Right lobe of liver (tissue), 6 donors: ENCODE measurements around the gene PSG3. TPM values are rescaled to one million over a fixed set of nuclear protein-coding genes. Genes with fewer than 3 reads are reported as not detected.
"Not testable (repeated sequence)": the region's sequence is repeated elsewhere in the genome, so short reads cannot be mapped to it uniquely, and the experiment has no call there.

Source experiments
- ATAC-seq, 4 donors: fragments of 200-7000 bp; cut with Tn5 transposase; one replicate each; pipeline ENCODE4 v1.9.1; 2020; ENCODE audit warnings: mild to moderate bottlenecking in 4 of 4, moderate library complexity in 4 of 4
- DNase-seq, 3 donors: peaks; one replicate each; pipeline ENCODE4 v3.0.0-alpha.2; 2020
- H3K27ac ChIP-seq, 3 donors: fragments of 200-600 bp; one replicate each; pipeline ENCODE4 v1.8.0; 2022
- H3K27me3 ChIP-seq, 2 donors: fragments of 200-600 bp; one replicate each; pipeline ENCODE4 v1.8.0; 2022
- H3K36me3 ChIP-seq, 4 donors: fragments of 200-600 bp; sonication (generic) in 1 of 4; one replicate each; pipeline versions ENCODE4 v1.5.1 to v1.8.0; 2017 to 2022; ENCODE audit warnings: control low read depth in 1 of 4
- H3K4me1 ChIP-seq, 4 donors: fragments of 200-600 bp; sonication (generic) in 1 of 4; one replicate each; pipeline versions ENCODE4 v1.5.1 to v1.8.0; 2017 to 2022; ENCODE audit warnings: control low read depth in 1 of 4
- H3K4me3 ChIP-seq, 3 donors: fragments of 200-600 bp; one replicate each; pipeline ENCODE4 v1.8.0; 2022
- H3K9me3 ChIP-seq, 4 donors: fragments of 200-600 bp; sonication (generic) in 1 of 4; one replicate each; pipeline versions ENCODE4 v1.5.1 to v1.8.0; 2017 to 2022; ENCODE audit warnings: control low read depth in 1 of 4
- POLR2A ChIP-seq: fragments of 450-650 bp; IDR thresholded peaks from one replicate; pipeline ENCODE4 v1.6.1; 2017; ENCODE audit warnings: antibody characterized with exemption, mild to moderate bottlenecking
- WGBS: methylation state at CpG from one replicate; pipeline ENCODE4 v1.1.6; 2018; ENCODE audit warnings: low coverage, low lambda C conversion rate; ENCODE audit not compliant: insufficient coverage; ENCODE audit errors: missing lambda C conversion rate; 5-methylcytosine and 5-hydroxymethylcytosine counted together
- intact Hi-C, 2 donors: fragments of 100-400 bp; cut with DNase I; formaldehyde crosslinking; loops; one replicate each; pipeline versions ENCODE4 v1.11.2 to v1.14.1; 2022
- total RNA-seq, 6 experiments: library from RNA; depleted of rRNA in 2 of 6; stranded (reverse); fragments of >200 nt in 2 of 6; fragmentation: NEBNext Ultra II Directional in 3 of 6; extraction: Animal tissue kit (Norgen Biotek cat#: 25700) in 3 of 6; gene quantifications; one replicate each; pipeline versions ENCODE4 v1.1.0 to v1.2.4, GENCODE V29; 2016 to 2023
- TF ChIP-seq, protein P1 (sequence below), 4 donors: fragments of 200-600 bp in 3 of 4; fragments of 450-650 bp in 1 of 4; IDR thresholded peaks; one replicate each; pipeline versions ENCODE4 v1.5.1 to v1.8.0; 2016 to 2022; ENCODE audit warnings: antibody characterized with exemption in 4 of 4, mild to moderate bottlenecking in 2 of 4
- donor health status: DM: no; HTN: yes; CAD: no.
- donor health status: DM: no; HTN: no; CAD: no.
- donor health status: DM: no; HTN: no; CAD: no.
- donor health status: DM: no; HTN: yes; CAD: no.
- donor health status: DM: no; HTN: yes; CAD: no.

PSG3 gene
- total RNA-seq, 6 experiments from 2014 or later: not detected

DNA sequence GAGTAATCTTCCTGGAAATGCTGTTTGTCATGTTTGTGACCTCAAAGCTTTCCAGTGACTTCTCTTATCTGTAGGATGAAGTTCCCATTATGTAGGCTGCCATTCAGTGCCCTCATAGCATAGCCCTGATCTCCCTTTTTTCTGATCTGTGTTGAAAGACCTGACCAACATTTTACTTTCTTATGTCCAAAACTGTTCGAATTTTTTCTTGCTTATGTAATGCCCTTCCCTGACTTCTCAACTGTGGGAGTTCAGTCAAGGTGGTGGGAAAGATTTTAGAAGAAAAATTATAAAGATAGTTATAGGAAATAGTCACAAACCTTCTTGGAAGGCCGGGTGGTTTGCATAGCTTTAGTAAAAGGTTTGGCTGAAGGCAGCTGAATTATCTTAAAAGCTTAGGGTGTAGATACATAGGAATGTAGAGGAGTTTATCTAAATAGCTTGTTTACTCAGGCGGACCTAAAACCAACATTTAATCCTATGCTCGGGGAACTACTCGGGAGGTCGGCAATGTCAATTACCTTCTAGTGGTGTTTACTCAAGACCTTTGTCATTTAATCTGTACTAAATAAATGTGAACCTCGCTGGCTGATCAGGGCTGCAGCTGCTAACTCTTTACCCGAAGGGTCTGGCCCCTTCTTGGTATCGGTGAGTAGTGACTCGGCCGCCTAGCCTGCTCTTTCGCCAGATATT is 44.3 kb downstream of the PSG3 start:
- ATAC-seq (no peak), DNase-seq (no peak)
- Histone ChIP-seq H3K27ac (no peak overlapping the region), H3K9me3 (no peaks in the 10 kb centered on the region), H3K36me3 (no peaks in the 10 kb centered on the region), H3K27me3 (no peaks in the 10 kb centered on the region), H3K4me1 (no peaks in the 10 kb centered on the region), H3K4me3 (no peak overlapping the region)
- WGBS: 47% methylated on average over 11 of the region's 12 CpGs
- TF ChIP-seq, protein P1, sequence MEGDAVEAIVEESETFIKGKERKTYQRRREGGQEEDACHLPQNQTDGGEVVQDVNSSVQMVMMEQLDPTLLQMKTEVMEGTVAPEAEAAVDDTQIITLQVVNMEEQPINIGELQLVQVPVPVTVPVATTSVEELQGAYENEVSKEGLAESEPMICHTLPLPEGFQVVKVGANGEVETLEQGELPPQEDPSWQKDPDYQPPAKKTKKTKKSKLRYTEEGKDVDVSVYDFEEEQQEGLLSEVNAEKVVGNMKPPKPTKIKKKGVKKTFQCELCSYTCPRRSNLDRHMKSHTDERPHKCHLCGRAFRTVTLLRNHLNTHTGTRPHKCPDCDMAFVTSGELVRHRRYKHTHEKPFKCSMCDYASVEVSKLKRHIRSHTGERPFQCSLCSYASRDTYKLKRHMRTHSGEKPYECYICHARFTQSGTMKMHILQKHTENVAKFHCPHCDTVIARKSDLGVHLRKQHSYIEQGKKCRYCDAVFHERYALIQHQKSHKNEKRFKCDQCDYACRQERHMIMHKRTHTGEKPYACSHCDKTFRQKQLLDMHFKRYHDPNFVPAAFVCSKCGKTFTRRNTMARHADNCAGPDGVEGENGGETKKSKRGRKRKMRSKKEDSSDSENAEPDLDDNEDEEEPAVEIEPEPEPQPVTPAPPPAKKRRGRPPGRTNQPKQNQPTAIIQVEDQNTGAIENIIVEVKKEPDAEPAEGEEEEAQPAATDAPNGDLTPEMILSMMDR (IDR thresholded peaks at IDR 0.05): no peak
- TF ChIP-seq POLR2A: no peak
- intact Hi-C loops: no loop called here

DNA sequence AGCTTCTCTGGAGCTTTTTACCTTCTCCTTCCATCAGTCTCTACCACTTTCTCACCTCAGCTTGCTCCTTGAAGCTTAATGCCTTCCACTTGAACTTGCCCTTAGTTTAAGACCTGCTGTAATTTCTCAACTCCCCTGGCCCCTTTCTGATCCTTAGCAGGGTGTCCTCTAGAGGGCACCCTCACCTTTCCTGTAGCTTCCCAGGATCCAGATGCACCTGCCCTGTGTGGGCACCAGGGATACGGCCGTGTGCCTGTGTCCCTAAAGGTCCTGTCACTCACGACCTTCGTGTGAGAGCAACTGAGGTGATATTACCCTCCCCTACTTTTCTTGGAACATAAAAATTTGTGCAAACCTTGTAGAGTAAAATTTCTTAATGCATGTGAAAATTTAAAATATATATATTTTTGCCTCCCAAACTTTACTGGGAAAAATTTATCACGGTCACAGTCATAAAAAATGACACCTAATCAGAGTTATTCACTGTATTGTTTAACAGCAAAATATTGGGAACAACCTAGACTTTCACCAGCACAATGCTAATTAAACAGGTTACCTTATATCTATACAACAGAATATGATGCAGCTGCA is 46.4 kb downstream of the PSG3 start:
- ATAC-seq (peak; percentile 64 to 80 (median 77)), DNase-seq (peak in 2 of 3 donors; percentile 20 to 47)
- Histone ChIP-seq H3K27ac (no peak overlapping the region), H3K9me3 (no peaks in the 10 kb centered on the region), H3K4me1 (no peaks in the 10 kb centered on the region), H3K4me3 (no peak overlapping the region), H3K36me3 (no peaks in the 10 kb centered on the region), H3K27me3 (no peaks in the 10 kb centered on the region)
- TF ChIP-seq, protein P1 (IDR thresholded peaks at IDR 0.05): peak; percentile 27 to 68 (median 50)
- TF ChIP-seq POLR2A: no peak
- intact Hi-C loops: no loop called here
- WGBS: 17% methylated on average over 5 of the region's 5 CpGs

DNA sequence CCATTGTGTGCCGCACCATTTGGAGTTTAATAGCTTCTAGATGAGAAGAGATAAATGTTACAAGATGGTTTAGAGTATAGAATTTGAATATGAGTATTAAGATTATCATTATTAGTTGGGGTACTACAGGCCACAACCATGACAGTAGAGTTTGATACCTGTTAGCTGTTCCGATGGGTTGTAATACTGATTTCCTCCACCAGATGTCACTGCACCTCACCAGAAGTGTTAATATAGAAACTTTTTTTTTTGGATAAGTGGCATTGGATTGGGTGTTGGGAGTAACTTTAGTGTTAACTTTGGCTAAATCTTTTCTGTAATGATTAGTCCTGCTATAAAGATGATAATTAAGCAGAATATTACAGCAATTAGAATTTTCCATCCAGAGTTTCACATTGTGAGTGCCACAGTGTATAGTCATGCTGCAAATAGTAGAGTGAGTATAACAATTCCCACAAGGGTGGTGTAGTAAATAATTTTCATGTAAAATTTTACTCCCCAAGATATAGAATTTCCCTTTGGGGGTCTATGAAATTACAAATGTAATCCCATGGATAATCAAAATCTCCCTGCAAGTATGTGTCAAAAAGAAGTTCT is 56.3 kb downstream of the PSG3 start:
- TF ChIP-seq, protein P1 (IDR thresholded peaks at IDR 0.05): peak; percentile 30 to 56 (median 54)
- TF ChIP-seq POLR2A: no peak
- Histone ChIP-seq H3K4me3 (no peak overlapping the region), H3K27ac (no peak overlapping the region), H3K9me3 (no peaks in the 10 kb centered on the region), H3K27me3 (no peaks in the 10 kb centered on the region), H3K4me1 (no peaks in the 10 kb centered on the region), H3K36me3 (no peaks in the 10 kb centered on the region)
- DNase-seq (no peak), ATAC-seq (no peak)
- intact Hi-C loops: no loop called here
- 80% methylated on average over 2 of the region's 2 CpGs for WGBS

DNA sequence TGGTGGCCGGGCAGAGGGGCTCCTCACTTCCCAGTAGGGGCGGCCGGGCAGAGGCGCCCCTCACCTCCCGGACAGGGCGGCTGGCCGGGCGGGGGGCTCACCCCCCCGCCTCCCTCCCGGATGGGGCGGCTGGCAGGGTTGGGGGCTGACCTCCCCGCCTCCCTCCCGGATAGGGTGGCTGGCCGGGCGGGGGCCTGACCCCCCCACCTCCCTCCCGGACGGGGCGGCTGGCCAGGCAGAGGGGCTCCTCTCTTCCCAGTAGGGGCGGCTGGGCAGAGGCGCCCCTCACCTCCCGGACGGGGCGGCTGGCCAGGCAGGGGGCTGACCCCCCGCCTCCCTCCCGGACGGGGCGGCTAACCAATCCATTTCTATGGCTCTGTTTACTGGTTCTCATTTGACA is 64.0 kb downstream of the PSG3 start:
- DNase-seq, H3K4me3 ChIP-seq: not testable (repeated sequence)

DNA sequence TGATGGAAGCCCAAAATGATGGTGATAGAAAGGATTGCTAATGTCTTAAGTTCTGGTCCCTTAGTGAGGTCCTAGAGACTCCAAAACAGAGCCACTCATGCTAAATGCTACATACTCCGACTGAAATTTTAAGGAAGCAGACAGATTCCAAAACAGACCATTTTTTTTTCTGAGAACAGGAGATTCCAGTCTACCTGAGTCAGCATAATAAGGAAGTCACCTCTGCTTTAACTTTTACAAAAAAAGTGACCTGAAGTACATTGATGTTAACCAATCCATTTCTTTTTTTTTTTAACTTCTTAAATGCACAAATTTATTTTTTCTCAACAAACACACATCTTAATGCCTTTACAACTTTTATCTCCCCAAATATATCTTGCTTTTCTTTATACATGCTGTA is 65.7 kb downstream of the PSG3 start:
- intact Hi-C loops, H3K27ac ChIP-seq, ATAC-seq, H3K4me3 ChIP-seq, H3K27me3 ChIP-seq, H3K9me3 ChIP-seq, H3K36me3 ChIP-seq, DNase-seq, H3K4me1 ChIP-seq: not testable (repeated sequence)
- WGBS: no CpG with 5 or more reads among the region's 1 CpG

More for the DNA sequence above, 64.0 kb downstream of the PSG3 start:
- H3K27ac ChIP-seq, ATAC-seq, intact Hi-C loops, H3K36me3 ChIP-seq, H3K4me1 ChIP-seq, H3K27me3 ChIP-seq, H3K9me3 ChIP-seq: not testable (repeated sequence)
- WGBS: no CpG with 5 or more reads among the region's 27 CpGs

Other genes starting within 250 kb of the PSG3 start
- gene CEACAM1, start 212.0 kb downstream of the PSG3 start, total RNA-seq: 10 to 100 TPM; 27.4 to 64.6 (median 45.7) TPM
- gene CEACAM8, start 145.6 kb downstream of the PSG3 start, total RNA-seq: under 1 TPM in 3 of 6 experiments, not detected in 3; 0.42 to 0.68 (median 0.66) TPM
- gene PSG8, start 25.2 kb upstream of the PSG3 start, total RNA-seq: not detected
- not detected for gene PSG1, start 139.2 kb upstream of the PSG3 start, total RNA-seq
- not detected for gene PSG6, start 177.4 kb upstream of the PSG3 start, total RNA-seq
- not detected for gene PSG7, start 196.7 kb upstream of the PSG3 start, total RNA-seq